Activated effector memory CD4-positive, alpha-beta T cell treated with anti-CD3 and anti-CD28 coated beads, Interleukin-2, amount 50 U/mL, for 16 hours (primary cell): ENCODE data around the gene ITM2C.

Source experiments
- DNase-seq: peaks from one replicate; pipeline ENCODE4 v3.0.0-alpha.2; 2020

The ITM2C gene

DNA sequence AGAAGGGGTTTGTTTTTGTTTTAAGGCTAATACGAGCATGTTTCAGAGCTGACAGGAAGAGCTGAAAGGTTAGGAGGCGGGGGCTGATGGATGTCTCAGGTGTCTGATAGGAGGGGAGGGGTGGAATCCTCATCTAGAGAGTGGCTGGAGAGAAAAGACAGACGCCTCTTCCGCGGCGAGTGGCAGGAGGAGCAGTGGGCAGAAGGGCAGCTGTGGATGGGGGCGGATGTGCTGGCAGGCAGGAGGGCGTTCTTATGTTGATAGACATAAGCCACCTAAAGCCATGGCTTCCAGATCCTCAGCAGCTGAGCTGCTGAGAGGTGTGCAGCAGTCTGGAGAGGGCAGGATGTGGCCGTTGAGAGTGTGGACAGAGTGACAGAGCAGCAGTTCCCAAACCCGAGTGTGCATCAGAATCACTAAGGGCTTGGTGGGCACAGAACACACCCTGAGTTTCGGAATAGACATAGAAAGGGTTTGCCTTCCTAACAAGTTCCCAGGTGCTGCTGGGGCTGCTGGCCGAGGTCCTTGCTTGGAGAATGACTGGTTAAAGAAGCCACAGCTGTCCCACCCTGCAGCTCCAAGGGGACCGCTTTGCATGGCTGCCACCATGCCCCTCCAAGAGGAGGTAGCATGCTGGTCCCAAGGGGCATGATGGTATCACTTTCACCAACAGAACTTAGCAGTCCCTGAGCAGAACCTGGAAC, 3.0 kb upstream of the ITM2C start:
- DNase-seq = no peak

DNA sequence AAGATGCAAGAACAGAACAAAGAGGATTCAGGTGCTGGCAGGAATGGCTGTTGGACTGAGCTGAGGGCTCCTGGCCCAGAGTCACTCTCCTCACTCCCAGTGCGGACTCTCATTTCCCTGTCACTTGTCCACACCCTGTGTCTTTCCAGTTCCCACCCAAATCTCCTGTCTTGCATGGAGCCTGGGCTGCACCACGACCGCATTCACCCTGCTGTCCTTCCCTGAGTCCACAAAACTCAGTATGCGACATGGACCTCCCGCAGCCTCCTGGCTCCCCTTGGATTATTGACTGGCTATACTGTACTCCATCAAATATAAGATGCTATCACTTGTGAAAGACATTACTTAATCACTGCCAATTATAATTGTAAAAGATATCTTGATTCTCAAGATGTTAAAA, 2.5 kb upstream of the ITM2C start:
- DNase-seq = no peak

DNA sequence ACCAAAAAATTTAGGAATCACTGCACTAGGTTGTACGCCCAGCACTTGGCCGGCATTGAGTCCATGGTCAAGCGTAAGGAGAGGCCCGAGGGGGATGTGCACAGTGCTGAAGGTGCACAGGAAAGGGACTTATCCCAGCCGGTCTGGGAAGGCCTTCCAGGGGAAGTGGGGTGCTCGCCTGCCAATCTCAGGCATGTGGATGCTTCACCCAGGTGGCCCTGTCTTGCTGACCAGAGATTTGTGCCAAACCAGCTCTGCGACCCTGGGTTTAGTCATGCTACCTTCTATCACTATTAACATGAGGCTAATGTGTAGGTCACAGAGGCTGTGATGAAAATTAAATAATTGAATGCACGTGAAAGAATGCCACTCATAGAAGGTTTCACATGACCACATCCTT, 1.7 kb upstream of the ITM2C start:
- DNase-seq = no peak

DNA sequence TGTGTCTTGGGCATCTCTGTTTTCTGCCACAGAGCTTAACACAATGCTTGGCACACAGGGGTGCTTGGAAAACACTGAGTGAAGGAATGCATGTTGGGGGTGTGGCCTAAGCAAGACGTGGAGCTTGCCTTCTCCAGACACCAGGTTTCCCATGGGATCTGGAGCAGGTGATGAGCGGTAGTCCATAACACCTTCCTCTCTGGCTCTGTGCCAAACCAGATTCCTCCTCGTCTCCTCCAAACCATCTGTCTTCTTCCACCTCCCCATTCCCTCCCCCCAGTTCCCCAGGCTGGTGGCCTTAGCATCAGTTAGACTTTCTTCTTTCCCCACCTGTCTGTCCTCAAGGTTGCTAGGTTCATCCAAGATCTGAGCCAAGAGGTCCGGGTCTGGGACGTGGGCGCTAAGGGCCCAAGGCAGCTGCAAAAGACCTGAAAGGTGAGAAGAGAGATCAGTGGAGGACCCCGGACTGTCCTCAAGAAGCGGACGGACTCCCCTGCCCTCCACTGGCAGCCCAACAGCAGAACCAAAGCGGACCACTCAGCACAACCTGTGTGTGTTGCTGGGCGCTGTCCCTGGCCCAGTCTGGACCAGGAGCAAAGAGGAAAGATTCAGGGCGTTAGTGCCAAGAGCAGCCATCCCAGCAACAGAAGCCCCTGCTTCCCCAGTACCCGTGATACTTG, 1.2 kb upstream of the ITM2C start:
- no peak for DNase-seq

DNA sequence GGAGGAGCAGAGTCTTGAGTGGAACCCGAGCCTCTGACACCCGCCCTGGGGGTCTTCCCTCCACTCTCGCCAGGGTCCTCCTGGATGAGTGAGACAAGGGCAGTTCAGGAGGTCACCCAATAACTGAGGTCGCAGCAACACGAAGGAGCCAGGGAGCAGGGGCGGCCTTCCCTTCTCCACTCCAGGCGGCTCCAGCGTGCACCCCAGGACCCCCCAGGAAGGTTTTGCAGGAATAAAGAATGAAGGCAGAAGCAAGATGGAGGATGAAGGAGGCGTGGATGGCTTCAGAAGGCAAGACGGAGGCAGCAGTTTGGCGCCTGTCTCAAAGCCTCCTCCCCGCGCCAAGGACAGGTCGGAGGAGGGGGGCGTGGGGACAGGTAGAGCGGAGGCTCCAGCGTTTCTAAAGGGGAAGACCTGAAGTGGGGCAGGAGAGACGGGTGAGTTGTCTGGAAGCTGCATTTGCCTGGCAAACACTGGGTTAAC, 579 bp upstream of the ITM2C start:
- DNase-seq = no peak

DNA sequence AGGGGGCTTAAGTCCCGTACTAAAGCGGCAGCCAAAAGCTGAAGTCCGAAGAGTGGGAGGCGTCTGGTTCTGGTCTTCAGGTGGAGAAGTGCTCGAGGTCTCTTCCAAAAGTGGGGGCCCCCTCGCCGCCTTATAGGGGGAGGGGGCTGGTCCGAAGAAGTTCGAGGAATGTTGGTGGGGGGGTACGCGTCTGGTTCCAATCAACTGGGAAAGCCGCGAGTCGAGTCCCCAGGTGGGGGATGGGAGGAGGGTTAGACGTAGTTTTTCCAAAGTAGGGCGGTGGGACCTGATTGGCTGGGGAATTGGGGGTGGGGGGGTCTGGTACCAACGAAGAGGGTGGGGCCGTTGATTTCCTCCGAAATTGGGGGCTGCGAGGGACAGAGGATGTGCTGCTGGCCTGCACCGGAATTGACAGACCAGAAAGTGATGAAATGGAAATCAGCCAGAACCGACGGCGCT, 594 bp downstream of the ITM2C start:
- no peak for DNase-seq

DNA sequence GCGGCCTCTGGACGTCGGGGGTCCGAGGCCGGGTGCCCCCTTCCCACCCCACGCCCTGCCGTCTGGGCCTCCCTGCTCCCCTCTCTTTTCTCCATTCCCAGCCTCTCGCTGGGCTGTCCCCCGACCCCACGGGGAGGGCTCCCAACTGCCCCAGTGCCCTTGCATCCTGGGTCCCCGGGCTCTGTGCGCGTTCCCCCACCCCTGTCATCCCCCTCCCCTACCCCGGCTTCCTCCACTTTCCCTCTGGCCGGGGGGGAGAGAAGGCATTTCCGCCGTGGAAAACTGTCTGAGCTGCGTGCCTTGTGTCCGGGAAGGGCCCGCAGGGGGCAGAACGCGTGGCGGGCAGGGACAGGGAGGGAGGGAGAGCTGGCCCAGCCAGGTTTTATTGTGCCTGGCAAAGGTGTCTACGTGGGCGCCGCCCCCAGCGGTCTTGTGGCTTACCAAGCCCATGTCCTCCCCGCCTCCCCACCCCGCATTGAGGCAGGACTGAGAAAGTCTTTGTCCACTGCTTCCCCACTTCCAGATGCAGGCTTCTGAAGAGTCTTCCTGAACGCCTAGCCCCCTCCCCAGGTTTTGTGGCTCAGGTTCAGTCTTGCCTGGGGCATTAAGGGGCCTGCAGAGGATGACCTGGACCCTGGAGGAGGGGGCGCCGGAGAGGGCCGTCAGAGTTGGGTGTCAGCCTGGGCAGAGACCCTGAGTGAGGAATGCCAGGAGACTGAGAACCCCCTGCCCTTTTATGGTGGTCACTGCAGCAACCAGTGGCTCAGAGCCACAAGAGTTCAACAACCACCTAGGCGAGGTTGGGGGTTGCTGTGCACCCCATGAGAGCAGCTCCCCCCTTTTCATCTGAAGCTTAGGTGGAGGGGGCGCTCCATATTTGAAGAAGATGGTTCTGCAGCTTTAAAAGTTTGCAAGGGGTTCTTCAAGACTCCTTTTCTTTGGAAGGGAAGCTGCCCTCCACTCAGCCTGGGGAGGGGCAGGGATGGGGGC, 1.3 kb downstream of the ITM2C start:
- peak; percentile 76 for DNase-seq

DNA sequence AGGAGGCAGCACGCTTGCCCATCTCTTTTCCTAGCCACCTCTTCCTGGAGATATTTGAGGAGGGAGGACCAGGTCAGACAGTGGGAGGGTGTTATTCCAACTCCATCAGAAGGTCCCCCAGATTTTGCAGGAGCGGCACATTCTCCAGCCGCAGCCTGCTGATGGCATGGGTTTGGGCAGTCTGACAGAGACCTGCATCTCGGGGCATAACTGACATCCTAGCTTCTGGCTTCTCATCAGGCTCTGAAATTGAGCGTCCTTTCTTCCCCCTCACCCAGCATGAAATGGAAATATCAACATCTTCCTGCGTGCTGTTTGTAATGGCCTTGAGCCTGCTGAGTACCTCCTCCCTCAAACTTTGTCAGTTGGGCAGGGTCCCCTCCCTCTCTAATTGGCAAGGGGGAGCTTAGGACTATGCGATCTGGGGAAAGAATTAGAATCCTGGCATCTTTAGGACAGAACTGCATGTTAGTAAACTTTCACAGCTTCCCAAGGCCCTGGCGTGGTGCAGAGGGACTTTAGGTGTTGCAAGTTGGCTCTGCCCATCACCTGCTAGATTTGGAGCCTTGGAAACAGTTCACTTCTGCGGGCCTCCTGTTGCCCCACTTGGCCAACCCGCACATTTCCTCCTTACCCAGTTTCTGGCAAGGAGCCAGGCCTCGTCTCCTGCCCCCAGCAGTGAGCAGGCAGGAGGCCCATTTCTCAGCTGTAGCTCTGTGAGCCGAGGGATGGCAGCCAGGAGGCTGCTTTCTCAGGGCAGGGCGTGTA, 2.2 kb downstream of the ITM2C start:
- DNase-seq = peak; percentile 84

DNA sequence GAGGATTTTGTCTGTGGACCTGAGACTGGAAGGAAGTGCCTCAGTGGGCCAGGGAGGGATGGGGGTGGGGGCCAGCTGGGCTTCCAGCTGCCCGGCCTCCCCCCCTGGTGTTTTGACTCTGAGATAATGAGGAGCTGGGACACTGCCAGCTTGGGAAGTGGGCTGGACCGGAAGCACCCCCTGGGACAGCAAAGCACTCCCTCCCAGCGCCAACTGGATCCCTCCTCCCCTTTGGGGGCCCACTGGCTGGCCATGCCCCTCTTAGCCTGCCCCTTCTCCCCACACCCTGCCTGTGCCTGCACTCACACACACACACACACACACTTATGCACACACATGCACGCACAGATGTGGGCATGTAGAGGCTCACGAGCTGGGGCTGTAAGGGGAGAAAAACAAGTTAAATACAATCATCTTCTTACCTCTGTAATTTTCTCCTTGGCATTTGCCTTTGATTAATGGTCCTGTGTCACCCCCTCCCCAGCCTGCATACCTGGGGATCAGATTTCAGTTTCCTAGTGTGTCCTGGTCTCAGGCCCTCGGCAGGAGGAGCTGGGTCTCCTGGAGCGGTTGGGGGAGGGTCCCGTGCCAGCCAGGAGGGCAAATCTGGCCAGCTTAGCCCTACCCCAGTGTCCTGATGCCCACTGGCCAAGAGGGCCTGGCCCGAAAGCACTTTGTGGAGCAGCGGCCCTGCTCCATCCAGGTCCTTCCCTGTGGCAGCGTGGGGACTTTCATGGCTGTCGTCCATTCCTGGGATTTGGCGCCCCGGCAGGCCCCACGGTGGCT, 3.6 kb downstream of the ITM2C start:
- peak; percentile 57 for DNase-seq

DNA sequence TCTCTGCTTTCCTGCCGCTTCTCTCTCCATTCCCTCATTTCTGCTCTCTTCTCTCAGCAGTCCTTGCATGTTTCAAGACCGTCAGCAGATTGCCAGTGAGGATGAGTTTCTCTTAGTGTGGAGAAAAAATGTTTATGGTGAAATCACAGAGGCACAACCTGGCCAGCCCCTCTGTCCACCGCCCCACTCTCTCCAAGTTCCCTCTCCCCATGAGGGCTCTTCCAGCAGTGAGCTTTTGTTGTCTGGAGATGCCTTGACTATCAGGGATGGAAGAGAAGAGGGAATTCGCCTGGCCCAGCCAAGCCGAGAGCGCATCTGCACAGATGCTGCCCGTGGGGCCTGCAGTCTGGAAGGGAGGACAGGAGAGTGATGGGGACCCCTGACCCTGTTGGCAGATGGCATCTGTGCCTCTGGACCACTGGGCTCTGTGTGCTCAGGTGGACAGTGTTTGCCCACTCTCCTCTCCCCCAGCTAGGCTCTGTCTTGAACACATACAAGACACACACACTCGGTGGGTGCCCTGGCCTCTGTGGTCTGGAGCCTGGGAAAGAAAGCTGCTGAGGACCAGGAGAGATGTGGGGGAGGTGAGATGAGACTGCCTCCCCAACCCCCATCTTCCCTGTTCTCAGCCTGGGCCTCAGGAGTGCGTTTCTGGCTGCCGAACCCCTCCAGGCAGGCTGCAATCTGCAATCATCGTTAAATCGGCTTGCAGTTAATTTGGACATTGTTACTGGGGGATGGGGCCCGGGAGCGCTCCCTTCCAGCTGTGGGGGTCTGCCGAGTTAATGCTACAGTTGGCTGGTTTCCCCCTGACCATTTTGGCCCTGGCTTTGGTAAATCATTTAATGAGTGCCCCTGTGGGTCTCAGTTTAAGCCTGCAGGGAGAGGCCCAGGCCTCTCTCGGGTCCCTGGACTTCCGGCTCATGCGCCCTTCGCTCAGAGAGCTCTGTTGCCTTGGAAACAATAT, 4.5 kb downstream of the ITM2C start:
- DNase-seq = peak; percentile 46

DNA sequence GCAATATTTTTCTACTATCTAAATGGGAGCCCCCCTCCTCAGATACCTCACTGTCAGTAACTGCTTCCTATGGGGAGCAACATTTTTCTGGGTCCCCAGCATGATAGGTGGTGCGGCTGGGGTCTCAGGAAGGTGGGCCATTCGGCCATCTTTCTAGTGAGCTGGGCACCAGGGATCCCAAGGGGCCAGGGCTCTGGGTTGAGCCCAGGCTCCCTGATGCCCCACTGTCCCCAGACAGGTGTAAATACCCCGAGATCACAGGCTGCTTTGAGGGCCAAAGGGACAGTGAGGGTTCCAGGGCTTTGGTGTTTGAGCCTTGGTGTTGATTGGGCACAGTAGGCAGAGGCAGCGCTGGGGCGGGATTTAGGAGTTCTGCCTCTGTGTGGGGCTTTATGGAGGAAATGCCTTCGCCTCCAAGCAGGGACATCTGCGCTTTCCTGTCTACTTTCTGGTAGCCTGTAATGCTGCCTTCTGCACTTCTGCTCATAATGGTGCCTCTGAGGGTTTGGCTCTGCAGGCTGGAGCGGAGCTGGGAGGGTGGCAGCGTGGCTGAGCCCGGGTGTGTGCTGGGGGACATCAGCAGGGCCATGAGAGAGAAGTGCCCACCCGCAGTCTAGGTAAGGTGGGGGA, 5.3 kb downstream of the ITM2C start:
- peak; percentile 58 for DNase-seq

DNA sequence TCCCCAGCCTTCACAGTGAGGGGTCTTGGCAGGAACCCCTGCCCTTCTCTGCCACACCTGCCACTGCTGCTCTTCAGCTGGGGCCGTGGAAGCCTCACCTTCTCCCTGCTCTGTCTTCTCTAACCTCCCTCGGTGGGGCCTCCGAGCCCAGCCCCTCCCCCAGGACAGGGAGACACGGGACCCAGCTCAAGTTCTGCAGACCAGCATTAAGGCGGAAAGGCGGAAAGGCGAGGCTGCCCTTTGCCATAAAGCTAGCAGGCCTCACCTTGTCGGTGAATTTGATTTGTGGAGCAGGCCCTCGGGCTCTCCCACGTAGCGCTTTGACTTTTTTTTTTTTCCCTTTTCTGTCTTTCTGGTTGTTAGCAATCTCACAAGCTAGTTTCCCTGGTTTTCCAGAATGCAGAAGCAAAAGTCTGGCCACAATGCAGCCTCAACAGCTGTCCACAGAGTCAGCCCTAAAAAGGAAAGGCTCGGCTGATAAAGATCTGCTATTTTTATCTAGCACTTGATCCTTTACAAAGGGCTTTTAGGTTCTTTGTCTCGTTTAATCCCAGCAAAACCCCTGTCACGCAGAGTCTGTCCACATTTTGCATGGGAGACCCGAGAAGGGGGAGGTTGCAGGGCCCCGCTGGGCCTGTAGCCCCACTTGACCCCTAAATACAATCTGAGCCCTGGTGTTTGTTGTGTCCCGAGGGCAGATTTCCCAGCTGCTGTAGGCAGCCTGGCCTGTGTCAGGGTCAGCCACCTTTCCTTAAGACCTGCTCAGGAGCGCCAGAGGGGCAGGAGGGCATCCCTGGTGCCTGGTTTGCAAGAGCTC, 6.0 kb downstream of the ITM2C start:
- peak; percentile 47 for DNase-seq

DNA sequence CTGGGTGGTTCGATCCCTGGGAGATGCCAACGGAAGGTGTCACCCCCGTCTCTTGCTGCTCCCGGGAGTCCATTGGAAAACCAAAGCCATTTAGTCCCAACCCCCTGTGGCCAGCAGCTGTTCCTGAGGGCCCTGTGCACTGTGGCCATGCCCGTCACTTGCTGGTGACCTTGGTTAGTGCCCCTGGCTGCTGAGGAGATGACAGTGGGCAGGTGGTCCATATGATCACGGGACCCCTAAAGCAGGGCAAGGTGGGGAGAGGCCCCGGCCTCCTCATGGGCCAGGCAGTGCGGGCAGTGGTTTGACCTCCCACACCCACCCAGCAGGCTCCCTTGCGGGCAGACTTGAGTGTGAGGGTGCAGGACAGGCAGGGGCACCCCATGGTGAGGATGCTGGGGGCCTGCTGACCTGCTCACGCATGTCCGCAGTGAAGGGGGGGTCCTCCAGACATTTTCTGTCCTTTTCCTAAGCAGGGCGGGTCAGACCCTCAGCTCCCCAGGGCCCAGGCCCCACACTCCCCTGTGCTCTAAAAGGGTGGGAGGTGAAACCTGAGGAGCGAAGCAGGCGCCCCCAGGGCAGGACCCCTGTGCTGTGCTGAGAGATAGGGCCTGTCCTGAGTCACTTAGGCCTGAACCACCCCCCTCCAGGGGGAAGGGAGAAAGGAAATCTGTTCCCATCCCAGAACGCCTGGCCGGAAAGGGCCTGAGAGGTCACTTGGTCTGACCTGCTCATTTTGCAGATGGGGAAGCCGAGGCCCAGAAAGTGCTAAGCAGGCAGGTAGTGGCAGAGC, 6.8 kb downstream of the ITM2C start:
- peak; percentile 59 for DNase-seq

DNA sequence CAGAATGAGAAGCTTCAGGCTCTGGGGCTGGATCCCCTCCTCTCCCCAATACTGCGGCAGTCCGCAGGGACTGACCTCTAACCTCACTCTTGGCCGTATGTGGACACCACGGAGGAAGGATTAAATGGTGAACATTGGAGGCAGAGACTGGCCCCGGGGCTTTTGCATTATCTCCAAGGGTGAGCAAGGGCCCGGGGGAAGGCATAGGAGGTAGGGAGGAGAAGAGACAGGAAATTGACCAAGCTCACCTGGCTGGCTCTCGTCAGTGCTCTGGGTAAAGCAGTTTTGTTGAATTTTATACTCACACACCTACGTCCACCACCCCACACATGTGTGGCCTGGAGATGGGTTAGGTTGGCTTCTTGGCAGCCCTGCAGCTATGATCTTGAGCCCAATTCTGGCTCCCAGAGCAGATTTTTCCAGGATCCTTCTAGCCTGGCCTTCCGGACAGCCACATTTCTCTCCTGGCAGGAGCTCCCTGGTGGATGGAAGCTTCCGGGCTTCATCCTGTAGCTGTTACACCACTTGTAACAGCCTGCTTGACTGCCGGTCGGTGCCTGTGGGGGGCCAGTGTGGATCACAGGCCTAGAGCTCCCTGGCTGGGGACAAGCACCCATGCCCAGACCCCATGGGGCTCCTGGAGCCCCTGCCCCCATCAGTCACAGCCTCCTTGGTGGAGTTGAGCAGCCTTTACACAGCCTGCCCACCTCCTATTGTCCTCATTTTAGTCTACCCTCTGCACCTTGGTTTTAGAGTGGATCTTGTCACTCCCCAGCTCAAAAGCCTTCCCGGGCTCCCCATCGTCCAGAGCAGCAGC, 7.6 kb downstream of the ITM2C start:
- DNase-seq = no peak

DNA sequence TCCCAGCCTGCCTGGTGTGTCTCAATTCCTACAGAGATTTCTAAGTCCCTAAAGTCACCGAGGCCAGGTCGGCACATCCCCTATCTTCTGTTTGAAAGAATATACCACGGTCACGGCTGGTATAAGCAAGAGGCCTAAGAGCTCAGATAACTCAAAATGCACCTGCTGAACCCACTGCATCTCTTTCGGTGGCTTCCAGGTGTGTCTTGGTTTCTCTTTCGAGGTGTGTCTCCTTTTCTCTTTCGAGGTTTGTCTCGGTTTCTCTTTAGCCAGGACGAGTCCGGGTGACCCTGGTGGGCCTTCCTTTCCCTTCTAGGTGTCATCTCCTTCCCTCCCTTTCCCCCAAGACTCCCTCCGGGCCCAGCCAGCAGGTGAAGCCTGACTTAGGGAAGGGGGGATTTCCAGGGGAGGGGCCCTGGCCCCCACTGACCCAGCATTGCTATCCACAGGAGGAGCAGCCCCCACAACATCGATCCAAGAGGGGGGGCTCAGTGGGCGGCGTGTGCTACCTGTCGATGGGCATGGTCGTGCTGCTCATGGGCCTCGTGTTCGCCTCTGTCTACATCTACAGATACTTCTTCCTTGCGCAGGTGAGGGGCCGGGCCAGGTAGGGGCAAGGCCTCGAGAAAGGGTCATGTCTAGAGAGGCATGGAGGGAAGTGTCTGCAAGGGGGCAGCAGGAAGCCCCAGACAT, 8.4 kb downstream of the ITM2C start:
- DNase-seq = peak; percentile 62

DNA sequence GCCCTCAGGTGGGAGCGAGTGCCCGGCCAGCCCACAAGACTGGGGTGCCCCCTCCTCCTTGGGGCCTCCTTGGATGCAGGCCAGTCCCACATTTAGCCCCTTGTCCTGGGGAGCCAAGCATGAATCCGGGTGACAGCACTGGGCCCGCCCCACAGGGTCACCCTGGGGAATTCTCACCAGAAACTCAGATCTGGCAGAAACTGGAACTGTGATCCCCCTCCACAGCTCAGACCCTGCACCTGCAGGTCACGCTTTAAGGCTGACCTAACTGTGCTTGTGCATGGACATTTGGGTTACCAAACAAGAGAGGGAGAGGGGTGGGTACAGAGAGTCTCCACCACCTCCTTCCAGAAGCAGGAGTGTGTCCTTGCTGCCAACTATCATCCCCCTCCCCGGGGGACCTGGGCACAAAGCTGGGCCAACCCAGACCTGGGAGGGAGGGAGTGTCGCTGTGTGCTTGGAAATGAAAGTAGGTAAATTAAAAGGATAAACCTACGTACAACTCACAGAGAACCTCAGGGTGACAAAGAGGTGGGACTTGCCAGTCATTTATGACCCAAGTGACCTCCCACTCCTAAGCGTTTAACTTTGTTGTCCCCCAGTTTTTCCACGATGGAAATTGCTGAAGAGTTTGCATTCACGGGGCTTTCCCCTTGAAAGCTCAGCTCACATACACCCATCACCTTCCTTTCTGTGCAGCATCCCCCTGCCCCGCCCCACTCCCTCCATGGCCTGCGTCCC, 9.1 kb downstream of the ITM2C start:
- DNase-seq = peak; percentile 61
